Measurements from ENCODE around the gene PRDX1.

PRDX1 gene

GRCh38 chr1:45521413-45522323 is at the start of gene PRDX1:
Gene PRDX1, minus strand, starts transcription at chr1:45521884. Its CDS starts 2,841 bp downstream, at chr1:45519043.
- peak within 1 kb of the TSS; percentile 61 to 99 (median 93) for H3K27ac ChIP-seq
- H3K4me3 ChIP-seq = peak within 1 kb of the TSS; percentile 68 to 98 (median 89)

GRCh38 chr1:45570631-45571030 is 48.9 kb upstream of the PRDX1 start:
- Histone ChIP-seq H3K4me3 (no peak overlapping the region), H3K27ac (no peak overlapping the region)

- H3K4me3 ChIP-seq = no peak overlapping the region
- peak overlapping the region in 3 of 21 experiments; percentile 16 to 27 (median 23) for H3K27ac ChIP-seq
These were observed 48.4 kb upstream of the PRDX1 start for GRCh38 chr1:45569962-45570581.

GRCh38 chr1:45569571-45569961 is 47.9 kb upstream of the PRDX1 start:
- Histone ChIP-seq H3K4me3 (no peak overlapping the region), H3K27ac (peak overlapping the region in 3 of 21 experiments; percentile 16 to 27 (median 23))

- Histone ChIP-seq H3K27ac (no peak overlapping the region), H3K4me3 (no peak overlapping the region)
These were observed 46.7 kb upstream of the PRDX1 start for GRCh38 chr1:45568421-45568820.

- no peak overlapping the region for H3K4me3 ChIP-seq
- no peak overlapping the region for H3K27ac ChIP-seq
These were observed 46.2 kb upstream of the PRDX1 start for GRCh38 chr1:45567911-45568310.

GRCh38 chr1:45566722-45567121 is 45.0 kb upstream of the PRDX1 start:
- Histone ChIP-seq H3K27ac (peak overlapping the region in 5 of 21 experiments; percentile 6 to 42 (median 28)), H3K4me3 (no peak overlapping the region)

GRCh38 chr1:45563843-45564242 is 42.2 kb upstream of the PRDX1 start:
- Histone ChIP-seq H3K27ac (no peak overlapping the region), H3K4me3 (no peak overlapping the region)

- H3K4me3 ChIP-seq = no peak overlapping the region
- H3K27ac ChIP-seq = peak overlapping the region in 2 of 21 experiments; percentile 24 to 34
These were observed 35.8 kb upstream of the PRDX1 start for GRCh38 chr1:45557422-45557944.

GRCh38 chr1:45554198-45554597 is 32.5 kb upstream of the PRDX1 start:
- H3K27ac ChIP-seq = no peak overlapping the region

GRCh38 chr1:45552331-45552730 is 30.6 kb upstream of the PRDX1 start:
- Histone ChIP-seq H3K27ac (peak overlapping the region in 4 of 21 experiments; percentile 7 to 83 (median 81)), H3K4me3 (peak overlapping the region in 1 of 7 experiments; percentile 56)

More at GRCh38 chr1:45554198-45554597, 32.5 kb upstream of the PRDX1 start:
- no peak overlapping the region for H3K4me3 ChIP-seq

- peak overlapping the region; percentile 42 to 80 (median 57) for H3K4me3 ChIP-seq
- peak overlapping the region in 15 of 21 experiments; percentile 68 to 93 (median 80) for H3K27ac ChIP-seq
These were observed 30.0 kb upstream of the PRDX1 start for GRCh38 chr1:45551684-45552083.

- peak within 1 kb of the TSS in 20 of 21 experiments; percentile 68 to 93 (median 82) for H3K27ac ChIP-seq
- peak within 1 kb of the TSS; percentile 42 to 80 (median 57) for H3K4me3 ChIP-seq
These were observed 29.0 kb upstream of the PRDX1 start, which contains the start of gene AKR1A1 for GRCh38 chr1:45550401-45551351. Gene AKR1A1, plus strand, starts transcription at chr1:45550826. Its CDS starts 10,969 bp downstream, at chr1:45561795.

GRCh38 chr1:45545553-45546310 is 24.0 kb upstream of the PRDX1 start:
- Histone ChIP-seq H3K4me3 (no peak overlapping the region), H3K27ac (peak overlapping the region in 11 of 21 experiments; percentile 6 to 79 (median 47))

GRCh38 chr1:45545019-45545493 is 23.4 kb upstream of the PRDX1 start:
- H3K27ac ChIP-seq = peak overlapping the region in 12 of 21 experiments; percentile 6 to 79 (median 44)
- H3K4me3 ChIP-seq = no peak overlapping the region

GRCh38 chr1:45544530-45544929 is 22.8 kb upstream of the PRDX1 start:
- H3K27ac ChIP-seq = peak overlapping the region in 10 of 21 experiments; percentile 17 to 79 (median 45)
- H3K4me3 ChIP-seq = no peak overlapping the region

GRCh38 chr1:45543581-45544417 is 22.1 kb upstream of the PRDX1 start:
- H3K27ac ChIP-seq = peak overlapping the region in 12 of 21 experiments; percentile 5 to 79 (median 48)
- H3K4me3 ChIP-seq = no peak overlapping the region

All from skin epidermis (tissue), 12 donors.